Activated CD4-positive, alpha-beta T cell treated with anti-CD3 and anti-CD28 coated beads, Interleukin-2, amount 50 U/mL, for 16 hours (primary cell): ENCODE measurements around the gene TTC28.
"Not testable (repeated sequence)": the region's sequence is repeated elsewhere in the genome, so short reads cannot be mapped to it uniquely, and the experiment has no call there.

Experiments used
- DNase-seq: peaks from one replicate; pipeline ENCODE4 v3.0.0-alpha.2; 2020

Gene TTC28

GRCh38 chr22:28220626-28221363 is 458.8 kb downstream of the TTC28 start:
- DNase-seq, result no peak

GRCh38 chr22:28217277-28217676 is 462.4 kb downstream of the TTC28 start:
- DNase-seq, result no peak

- DNase-seq, result not testable (repeated sequence)
Measured at GRCh38 chr22:28214750-28215149, 464.9 kb downstream of the TTC28 start.

GRCh38 chr22:28209457-28209856 is 470.2 kb downstream of the TTC28 start:
- not testable (repeated sequence) for DNase-seq

GRCh38 chr22:28208787-28209186 is 470.9 kb downstream of the TTC28 start:
- DNase-seq, result no peak

- no peak for DNase-seq
Measured at GRCh38 chr22:28208036-28208435, 471.6 kb downstream of the TTC28 start.

- no peak for DNase-seq
Measured at GRCh38 chr22:28207281-28208030, 472.2 kb downstream of the TTC28 start.

GRCh38 chr22:28205926-28206325 is 473.7 kb downstream of the TTC28 start:
- DNase-seq, result no peak

- no peak for DNase-seq
Measured at GRCh38 chr22:28204382-28204781, 475.3 kb downstream of the TTC28 start.

GRCh38 chr22:28203286-28203685 is 476.4 kb downstream of the TTC28 start:
- DNase-seq, result no peak

- DNase-seq, result no peak
Measured at GRCh38 chr22:28198692-28199091, 480.9 kb downstream of the TTC28 start.

GRCh38 chr22:28191571-28191970 is 488.1 kb downstream of the TTC28 start:
- DNase-seq, result not testable (repeated sequence)

- DNase-seq, result no peak
Measured at GRCh38 chr22:28188178-28188879, 491.3 kb downstream of the TTC28 start.

GRCh38 chr22:28187612-28188011 is 492.0 kb downstream of the TTC28 start:
- no peak for DNase-seq

- no peak for DNase-seq
Measured at GRCh38 chr22:28186641-28187040, 493.0 kb downstream of the TTC28 start.

- no peak for DNase-seq
Measured at GRCh38 chr22:28185130-28185529, 494.5 kb downstream of the TTC28 start.

- no peak for DNase-seq
Measured at GRCh38 chr22:28183078-28183860, 496.4 kb downstream of the TTC28 start.

GRCh38 chr22:28180804-28181731 is 498.6 kb downstream of the TTC28 start:
- DNase-seq, result no peak

- DNase-seq, result no peak
Measured at GRCh38 chr22:28179392-28179791, 500.2 kb downstream of the TTC28 start.

- DNase-seq, result no peak
Measured at GRCh38 chr22:28175730-28176492, 503.7 kb downstream of the TTC28 start.

- no peak for DNase-seq
Measured at GRCh38 chr22:28174509-28174908, 505.1 kb downstream of the TTC28 start.
